Stimulated activated CD8-positive, alpha-beta memory T cell treated with anti-CD3 and anti-CD28 coated beads, Interleukin-12 subunit alpha, Interleukin-12 subunit beta, amount 100 ng/mL, for 4 hours (primary cell): ENCODE data around the gene RPL36AL.
"Not testable (repeated sequence)": the region's sequence is repeated elsewhere in the genome, so short reads cannot be mapped to it uniquely, and the experiment has no call there.

Experiments
- DNase-seq: peaks from one replicate; pipeline ENCODE4 v3.0.0-alpha.2; 2020; ENCODE audit warnings: low read depth

Gene RPL36AL

GRCh38 chr14:49620182-49621113, at the start of gene RPL36AL, which contains the start of gene MGAT2:
TSS of gene RPL36AL (minus strand) at chr14:49620626. CDS start at chr14:49619104, 1,522 bp downstream.
TSS of gene MGAT2 (plus strand) at chr14:49620799. CDS start at chr14:49621269, 470 bp downstream.
- peak; percentile 91 for DNase-seq

GRCh38 chr14:49659526-49660455, 39.4 kb upstream of the RPL36AL start:
- no peak for DNase-seq

GRCh38 chr14:49657500-49657899, 37.1 kb upstream of the RPL36AL start:
- DNase-seq = not testable (repeated sequence)

DNA sequence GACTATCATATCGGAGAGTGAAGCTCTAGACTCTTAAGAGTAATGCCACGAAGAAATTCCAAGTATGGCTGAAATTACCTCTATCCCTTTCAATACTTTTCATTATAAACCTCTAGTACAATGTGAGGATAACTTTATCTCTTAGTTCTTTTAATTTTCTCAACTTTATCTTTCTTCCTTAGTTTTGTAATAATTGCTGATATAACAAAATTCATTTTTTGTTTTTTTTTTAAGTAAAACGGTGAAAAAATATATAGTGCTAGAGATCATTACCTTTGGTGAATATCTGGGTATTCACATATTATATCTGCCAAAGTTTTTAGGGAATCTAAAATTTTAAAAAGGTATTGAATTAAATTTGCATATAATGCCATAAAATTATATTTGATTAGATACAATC, 34.1 kb upstream of the RPL36AL start:
- no peak for DNase-seq

DNA sequence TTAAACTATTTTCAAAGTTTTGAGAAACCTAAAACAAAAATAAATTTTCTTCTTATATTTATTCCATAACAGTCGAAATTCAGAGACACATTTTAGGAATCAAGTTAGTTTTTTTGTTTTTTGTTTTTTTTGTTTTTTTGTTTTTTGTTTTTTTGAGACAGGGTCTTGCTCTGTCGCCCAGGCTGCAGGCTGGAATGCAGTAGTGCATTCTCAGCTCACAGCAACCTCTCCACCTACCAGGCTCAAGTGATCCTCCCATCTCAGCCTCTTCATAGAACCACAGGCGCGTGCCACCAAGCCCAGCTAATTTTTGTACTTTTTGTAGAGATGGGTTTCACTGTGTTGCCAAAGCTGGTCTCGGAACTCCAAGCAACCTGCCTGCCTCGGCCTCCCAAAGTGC, 33.1 kb upstream of the RPL36AL start:
- no peak for DNase-seq

- DNase-seq = no peak
Measured at GRCh38 chr14:49642163-49642562, 21.7 kb upstream of the RPL36AL start.

GRCh38 chr14:49641697-49642129, 21.3 kb upstream of the RPL36AL start:
- DNase-seq = no peak

GRCh38 chr14:49640540-49641417, 20.4 kb upstream of the RPL36AL start:
- DNase-seq = no peak

DNA sequence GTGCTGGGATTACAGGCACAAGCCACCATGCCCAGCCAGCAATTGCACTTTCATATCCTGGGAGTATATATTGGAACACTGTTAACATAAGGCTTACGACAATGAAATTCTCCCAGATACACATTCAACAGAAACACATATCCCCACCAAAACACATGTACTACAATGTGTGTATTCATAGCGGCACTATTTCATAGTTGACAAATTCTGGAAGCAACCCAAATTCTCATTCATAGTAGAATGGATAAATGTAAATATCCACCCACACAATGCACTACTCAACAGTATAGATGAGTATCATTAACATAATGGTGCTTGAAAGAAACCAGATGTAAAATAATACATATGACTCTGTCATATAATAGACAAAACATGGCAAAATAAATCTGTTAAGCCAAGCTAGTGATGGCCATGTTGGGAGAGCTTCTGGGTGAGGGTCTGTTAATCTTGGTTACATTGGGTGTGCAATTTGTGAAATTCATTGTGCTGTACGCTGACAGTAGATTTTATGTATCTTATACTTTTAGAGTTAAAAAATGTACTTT, 17.2 kb upstream of the RPL36AL start:
- DNase-seq = no peak

DNA sequence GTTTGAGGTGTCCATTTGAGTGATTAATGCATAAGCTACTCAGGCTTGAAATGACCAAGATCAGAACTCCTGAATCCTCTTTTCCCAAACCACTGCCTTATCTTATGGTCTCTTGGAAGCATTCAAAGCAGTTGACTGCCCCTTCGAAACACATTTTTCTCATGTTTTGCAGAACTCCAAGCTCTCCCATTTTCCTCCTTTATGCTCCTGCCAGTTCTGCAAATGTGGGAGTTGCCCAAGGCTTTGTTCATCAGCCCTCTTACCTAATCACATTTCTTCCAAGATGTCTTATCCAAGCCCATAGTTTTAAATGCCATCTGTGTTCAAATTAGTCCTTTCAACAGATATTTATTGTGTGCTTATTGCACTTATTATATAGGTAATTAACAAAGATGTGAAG, 16.4 kb upstream of the RPL36AL start:
- no peak for DNase-seq

GRCh38 chr14:49634547-49635334, 14.3 kb upstream of the RPL36AL start, which contains the start of gene DNAAF2:
TSS of gene DNAAF2 (minus strand) at chr14:49635244. CDS start at chr14:49635149, 95 bp downstream.
- DNase-seq = peak; percentile 48

GRCh38 chr14:49633640-49634546, 13.5 kb upstream of the RPL36AL start:
- DNase-seq = peak; percentile 89

GRCh38 chr14:49623941-49624839, 3.8 kb upstream of the RPL36AL start:
- no peak for DNase-seq

GRCh38 chr14:49623387-49623786, 3.0 kb upstream of the RPL36AL start:
- DNase-seq = no peak

DNA sequence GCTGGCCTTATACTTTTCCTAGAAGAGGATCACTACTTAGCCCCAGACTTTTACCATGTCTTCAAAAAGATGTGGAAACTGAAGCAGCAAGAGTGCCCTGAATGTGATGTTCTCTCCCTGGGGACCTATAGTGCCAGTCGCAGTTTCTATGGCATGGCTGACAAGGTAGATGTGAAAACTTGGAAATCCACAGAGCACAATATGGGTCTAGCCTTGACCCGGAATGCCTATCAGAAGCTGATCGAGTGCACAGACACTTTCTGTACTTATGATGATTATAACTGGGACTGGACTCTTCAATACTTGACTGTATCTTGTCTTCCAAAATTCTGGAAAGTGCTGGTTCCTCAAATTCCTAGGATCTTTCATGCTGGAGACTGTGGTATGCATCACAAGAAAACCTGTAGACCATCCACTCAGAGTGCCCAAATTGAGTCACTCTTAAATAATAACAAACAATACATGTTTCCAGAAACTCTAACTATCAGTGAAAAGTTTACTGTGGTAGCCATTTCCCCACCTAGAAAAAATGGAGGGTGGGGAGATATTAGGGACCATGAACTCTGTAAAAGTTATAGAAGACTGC, 1.7 kb upstream of the RPL36AL start:
- no peak for DNase-seq

- DNase-seq = peak; percentile 43
Measured at GRCh38 chr14:49621114-49621881, 872 bp upstream of the RPL36AL start.

GRCh38 chr14:49619730-49620129, 696 bp downstream of the RPL36AL start:
- DNase-seq = no peak
